GM12892 (cell line): ENCODE data around the gene ZP3.
"Not testable (repeated sequence)": the region's sequence is repeated elsewhere in the genome, so short reads cannot be mapped to it uniquely, and the experiment has no call there.

ENCODE experiments used
- POLR2A ChIP-seq: IDR thresholded peaks from 2 replicates; pipeline ENCODE4 v1.6.1; 2011; ENCODE audit warnings: low read depth, low read length, control low read depth
- POLR2AphosphoS5 ChIP-seq: IDR thresholded peaks from 2 replicates; pipeline ENCODE4 v1.6.1; 2011; ENCODE audit warnings: low read depth, low read length, control low read depth
- TAF1 ChIP-seq: IDR thresholded peaks from 2 replicates; pipeline ENCODE4 v1.6.1; 2011; ENCODE audit warnings: low read depth, mild to moderate bottlenecking, control low read depth, low read length, borderline replicate concordance

DNA sequence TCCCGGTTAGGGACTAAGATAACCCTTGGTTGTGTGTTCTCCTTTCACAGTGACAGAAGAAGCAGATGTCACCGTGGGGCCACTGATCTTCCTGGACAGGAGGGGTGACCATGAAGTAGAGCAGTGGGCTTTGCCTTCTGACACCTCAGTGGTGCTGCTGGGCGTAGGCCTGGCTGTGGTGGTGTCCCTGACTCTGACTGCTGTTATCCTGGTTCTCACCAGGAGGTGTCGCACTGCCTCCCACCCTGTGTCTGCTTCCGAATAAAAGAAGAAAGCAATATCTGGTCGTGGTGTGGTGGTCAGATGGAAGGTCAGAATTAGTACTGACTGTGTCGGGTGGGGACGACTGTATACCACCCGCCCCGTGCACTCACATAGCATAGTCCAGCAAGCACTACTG is 17.0 kb downstream of the ZP3 start:
- TF ChIP-seq POLR2A, POLR2AphosphoS5, TAF1: not testable (repeated sequence)
